HG03064 (cell line): Measurements from ENCODE around the gene CAMK2B.

Experiments used
- ATAC-seq: cut with Tn5 transposase; IDR thresholded peaks from one replicate; pipeline ENCODE4 v1.9.1; 2021; ENCODE audit warnings: low read depth; ENCODE audit not compliant: unreplicated experiment

CAMK2B gene

DNA sequence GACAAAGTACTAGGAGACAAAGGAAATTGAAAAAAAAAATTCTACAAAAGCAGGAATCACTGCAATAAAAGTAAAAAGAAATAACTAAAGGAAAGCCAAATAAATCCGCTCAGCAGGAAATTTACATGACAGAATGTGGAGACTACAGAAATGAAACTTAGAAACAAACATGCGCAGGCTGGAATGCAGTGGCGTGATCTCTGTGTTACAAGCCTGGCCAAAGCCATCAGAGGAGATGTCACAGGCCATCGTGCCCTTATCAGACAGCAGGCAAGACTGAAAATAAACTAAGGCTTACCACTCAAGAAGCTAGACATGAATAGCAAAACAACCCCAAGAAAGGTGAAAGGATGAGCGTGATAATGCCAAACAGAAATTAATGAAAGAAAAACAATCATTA lies 6.3 kb upstream of the CAMK2B start:
- ATAC-seq: no peak

DNA sequence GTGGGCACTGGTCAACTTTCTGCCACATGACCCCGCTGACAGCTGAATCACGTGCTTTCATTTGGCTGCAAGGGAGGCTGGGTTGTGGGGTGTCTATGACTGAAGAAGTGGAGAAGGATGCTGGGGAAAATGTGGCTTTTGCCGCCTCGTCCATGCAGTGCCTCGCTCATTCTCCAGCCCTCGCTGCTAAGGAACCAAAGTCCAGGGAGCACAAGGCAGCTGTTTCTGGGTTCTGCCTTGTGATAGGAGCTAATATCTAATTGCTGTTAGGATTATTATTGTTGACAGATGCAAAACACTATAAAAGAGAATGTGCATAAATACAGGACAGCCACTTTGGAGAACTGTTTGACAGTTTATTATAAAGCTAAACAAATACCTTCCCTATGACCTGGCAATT lies 4.9 kb upstream of the CAMK2B start:
- no peak for ATAC-seq

DNA sequence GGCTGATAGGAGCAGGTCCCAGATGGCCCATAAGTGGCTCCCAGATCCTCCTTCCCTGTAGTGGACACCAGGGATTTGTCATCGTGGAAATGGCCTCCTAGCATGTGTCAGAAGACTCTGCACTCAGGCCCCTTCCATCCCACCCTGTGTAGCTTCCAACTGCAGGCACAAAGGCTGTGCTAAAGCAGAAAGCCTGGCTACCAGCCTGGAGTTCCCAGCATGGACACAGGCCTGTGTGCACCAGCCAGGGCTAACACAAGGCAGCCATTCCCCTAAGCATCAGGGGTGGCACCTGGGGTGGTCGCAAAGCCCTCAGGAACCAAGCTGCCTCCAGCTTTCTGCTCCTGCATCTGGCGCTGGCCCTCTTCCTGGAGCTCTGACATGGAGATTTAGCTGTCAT lies 4.5 kb upstream of the CAMK2B start:
- ATAC-seq: no peak

DNA sequence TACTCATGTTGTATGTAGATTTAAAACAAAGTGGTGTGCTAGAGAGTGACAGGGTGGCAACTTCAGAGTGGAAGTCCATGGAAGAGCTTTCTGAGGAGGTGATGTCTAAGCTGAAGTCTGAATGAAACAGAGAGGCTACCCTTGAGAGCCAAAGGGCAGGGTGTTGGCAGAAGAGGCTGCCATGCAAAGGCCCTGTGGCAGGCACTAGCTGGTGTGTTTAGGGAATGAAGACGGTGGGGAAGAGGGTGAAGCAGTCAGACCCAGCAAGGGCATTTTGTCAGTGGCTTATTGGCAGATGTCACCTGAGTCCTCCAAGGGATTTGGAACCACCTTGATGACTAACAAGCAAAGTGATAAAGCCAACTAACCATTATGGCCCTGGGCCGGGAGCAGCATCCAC lies 3.7 kb upstream of the CAMK2B start:
- ATAC-seq: no peak

DNA sequence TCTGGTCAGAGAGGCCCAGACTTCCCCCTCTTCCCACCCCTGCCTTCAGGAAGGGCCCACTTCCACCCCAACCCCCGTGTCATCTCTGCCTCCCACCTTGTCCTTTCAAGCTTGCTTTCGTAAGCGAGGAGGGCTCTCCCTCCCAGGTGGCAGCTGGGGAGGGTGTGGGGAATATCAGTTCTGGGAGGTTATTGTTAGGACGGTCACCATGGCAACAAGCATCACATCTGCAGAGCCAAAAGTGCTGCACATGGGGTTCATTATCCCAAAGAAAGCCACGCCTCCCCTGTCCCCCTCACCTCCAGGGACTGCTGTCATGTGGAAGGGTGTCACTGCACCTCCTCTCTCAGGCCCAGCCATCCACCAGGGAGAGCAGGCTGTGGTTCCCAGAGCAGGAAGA lies 2.6 kb upstream of the CAMK2B start:
- ATAC-seq: no peak

DNA sequence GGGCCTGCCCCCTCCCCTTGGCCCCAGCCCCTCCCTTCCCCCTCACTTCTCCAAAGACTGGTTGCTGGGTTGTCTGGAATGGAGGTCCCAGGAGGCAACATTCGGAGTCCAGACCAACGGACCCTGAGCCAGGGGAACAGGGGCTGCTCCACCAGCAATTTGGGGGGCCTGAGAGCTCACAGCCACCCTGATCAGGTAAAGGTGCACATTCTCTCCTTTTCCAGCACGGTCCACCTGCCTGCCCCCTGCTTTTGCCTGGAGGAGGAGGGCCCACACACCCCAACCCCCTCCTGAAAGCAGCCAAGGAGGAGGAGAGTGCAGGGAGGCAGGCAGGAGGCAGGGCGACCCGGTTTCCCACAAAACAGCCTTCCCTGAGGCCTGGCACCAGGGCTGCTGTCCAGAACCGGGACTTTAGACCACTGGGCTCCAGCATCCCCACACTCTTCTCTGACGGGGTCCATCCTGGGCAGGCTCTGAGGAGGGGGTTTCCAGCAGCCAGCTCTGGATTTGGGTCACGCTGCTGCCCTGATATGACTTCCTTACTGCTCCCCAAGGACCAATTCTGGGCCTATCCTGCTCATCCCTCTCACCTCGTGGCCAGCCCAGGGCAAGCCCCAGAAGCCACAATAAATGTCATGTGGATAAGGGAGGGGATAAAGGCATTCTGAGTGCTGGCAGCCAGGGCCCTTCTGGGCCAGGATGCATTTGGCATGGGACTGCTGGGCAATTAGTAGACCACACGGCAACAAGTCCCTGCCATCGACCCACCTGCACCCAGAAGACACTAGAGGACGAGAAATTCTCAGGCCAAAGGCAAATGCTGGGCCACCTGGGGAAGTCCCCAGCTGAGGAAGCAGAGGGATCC lies 1.1 kb upstream of the CAMK2B start:
- ATAC-seq: no peak

DNA sequence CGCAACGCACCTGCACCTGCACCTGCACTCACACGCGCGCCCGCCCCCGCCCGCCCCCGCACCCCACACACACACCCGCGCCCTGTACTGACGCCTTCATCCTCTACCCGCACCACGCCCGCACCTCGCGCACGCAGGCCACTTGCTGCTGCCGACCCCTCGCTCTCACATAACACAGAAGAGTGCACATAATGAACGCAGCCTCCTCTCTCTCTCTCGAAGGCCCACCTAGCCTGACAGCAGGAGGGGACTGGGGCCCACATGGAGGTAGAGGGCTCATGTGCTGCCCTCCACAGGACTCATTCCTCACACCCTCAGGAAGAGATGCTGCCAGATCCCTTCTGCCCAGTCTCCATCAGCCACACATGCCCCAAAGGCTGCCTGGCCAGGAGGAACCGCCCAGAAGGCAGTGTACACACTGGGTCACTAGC lies 432 bp upstream of the CAMK2B start:
- no peak for ATAC-seq

DNA sequence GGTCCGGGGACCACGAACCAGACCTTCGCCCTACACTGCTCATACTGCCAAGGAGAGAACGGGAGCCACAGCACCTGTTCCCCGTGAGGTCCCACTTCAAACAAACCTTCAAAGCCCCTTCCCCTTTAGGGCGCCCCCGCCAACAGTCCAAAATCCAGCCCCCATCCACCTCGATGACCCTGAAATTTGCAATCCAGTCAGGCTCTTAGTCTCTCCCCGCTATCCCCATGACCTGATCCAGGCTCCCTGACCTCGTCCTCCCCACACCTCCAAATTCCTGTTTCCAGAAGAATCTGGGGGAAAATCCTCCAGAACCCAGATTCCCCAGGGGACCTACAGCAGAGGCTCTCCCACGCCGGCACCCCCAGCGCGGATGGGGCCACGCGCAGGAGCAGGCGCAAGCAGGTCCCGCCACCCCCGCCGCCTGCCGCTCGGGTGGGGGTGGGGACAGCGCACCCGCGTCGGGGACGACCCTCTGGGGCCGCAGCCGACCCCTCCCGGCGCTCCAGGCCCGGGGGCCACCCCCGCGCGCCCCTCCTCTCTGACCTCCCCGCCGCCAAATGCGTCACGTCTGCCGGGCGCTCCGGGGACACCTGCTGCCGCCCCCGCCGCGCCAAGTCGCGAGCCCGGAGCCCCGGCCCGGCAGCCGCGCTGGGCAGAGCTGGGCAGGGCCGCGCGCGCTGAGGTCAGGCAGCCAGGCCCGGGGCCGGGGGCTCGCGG lies 753 bp downstream of the CAMK2B start:
- no peak for ATAC-seq

DNA sequence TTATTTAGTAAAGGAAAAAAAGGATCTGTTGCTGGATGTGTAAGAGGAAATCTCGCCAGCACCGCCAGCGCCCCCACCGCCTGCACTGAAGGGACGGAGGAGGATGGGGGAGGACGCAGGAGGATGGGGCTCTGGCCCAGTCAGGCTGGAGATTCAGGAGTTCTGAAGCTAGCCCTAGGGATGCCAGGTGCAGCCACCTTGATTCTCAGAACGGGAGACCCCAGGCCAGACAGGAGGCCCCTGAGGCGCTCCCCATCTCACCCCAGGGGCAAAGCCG lies 1.3 kb downstream of the CAMK2B start:
- no peak for ATAC-seq

DNA sequence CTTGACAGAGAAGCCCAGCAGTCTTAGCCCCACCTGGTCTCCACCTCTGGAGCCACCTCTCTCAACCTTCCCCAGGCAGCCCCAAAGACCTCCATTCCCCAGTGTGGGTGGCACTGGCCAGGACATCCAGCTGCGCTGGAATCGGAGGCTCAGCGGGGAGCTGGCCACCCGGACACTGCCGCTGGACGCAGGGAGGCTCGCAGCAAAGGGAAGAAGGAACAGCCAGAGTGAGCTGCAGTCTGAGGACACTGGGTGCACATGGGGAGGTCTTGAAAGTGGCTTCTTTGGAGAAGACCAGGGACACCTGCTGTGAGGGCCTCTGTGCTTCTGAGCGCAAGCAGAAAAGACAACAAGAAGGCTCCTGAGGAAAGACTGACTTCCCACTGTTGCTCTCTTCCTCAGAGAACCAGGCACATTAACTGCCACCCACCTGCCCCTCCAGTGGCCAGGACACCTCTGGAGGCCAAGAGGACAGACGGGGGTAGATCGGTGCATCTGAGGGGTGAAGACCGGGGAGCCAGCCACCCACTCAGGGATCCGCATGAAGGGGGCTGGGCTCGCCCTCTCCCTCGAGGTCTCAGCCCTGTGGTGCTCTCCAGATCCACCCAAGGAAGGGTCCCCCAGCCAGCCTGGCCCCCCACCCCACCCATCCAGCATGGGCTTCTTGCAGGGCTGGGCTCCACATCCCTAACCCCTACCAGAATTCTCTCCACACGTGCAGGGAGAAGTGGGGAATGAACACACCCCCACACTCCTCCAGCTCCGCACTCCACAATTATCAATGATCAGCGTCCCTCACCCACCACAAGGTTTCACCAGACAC lies 1.8 kb downstream of the CAMK2B start:
- no peak for ATAC-seq

DNA sequence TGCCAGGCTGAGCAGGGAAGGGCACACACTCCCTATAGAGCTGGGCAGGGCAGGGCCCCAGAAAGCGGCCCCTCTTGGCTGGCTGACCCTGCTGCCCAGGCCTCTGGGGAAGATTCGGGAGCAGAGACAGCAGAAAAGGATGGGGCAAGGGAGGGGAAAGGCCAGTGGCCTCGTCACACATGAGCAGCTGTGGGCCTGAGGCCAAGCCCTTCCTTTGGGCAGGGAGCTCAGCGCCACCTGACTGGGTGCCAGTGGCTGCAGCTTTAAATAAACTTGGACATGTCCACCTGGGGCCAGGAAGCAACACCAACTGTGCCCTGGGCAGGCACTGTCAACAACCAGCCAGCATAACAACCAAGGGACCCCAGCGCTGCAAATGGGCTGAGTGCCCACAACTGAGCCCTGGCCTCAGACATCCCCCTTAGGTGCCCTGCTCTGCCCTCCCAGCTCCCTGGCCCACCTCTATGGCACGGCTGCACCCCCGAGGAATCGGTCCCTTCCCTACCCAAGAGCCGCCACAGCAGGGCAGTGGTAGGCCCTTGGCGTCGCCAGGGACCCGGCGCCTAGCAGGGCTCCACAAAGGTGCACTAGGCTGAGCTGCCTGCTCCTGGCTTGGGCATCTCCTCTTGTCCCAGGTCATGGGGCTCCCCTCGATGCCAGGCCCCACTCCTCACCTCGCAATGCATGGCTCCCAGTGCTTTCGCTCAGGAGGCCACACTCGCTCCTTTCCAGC lies 2.6 kb downstream of the CAMK2B start:
- ATAC-seq: no peak

DNA sequence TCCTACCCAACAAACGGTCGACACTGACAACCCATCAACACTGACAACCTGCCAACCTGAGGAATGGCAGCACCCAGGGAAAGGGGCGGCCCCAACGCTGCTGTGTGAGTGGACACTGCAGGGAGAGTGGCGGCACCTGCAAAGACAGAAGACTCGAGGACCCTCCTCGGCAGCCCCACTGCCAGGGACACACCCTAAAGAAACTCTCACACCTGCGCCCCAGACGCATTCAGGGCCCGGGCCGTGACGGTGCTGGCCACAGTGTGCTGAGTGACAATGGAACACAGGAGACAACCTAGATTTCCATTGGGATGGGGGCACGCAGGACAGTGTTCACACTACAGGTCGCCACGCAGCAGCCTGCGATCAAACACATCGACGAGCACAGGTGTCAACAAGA lies 3.6 kb downstream of the CAMK2B start:
- ATAC-seq: no peak

DNA sequence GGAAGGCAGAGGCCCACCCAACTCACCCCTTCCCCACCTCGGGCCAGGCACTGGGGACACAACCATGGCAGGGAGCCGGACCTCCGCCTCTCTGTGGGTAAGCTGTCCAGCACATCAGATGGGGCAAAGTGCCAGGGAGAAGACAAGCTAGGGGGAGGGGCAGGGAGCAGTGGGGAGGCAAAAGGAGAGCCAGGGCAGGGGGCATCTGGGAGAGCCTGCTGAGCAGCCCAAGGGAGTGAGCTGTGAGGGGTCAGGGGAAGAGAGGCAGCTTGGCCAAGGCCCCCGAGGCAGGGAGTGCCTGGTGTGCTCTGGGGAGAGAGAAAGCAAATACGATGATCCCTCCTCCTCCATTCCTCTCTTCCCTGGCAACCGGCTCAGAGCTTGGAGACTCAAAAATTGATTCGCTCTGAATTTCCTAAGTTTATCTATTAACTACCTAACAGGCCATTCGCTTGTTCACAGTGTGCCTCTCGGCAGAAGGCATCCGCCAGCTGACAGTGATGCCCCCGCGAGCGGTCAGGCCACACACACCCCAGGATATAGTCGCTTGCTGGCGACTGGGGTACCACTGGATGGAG lies 4.5 kb downstream of the CAMK2B start:
- no peak for ATAC-seq

DNA sequence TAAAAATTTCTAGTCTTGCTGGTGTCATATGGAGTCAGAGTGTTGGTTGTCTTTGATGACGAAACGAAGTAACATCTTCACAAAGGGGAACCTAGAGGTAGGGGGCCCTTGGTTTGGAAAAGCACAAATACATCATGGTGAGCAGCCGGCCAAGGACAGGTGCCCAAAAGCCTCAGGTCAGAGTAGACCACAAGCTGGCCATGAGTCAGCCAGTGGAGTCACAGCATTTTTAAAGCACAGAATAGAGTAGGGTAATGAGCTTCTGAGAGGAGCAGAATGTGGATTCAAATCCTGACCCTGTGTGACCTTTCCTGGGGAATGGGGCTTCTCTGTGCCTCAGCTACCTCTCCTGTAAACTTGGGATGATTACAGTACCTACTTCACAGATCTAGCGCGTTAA lies 5.3 kb downstream of the CAMK2B start:
- ATAC-seq: no peak

DNA sequence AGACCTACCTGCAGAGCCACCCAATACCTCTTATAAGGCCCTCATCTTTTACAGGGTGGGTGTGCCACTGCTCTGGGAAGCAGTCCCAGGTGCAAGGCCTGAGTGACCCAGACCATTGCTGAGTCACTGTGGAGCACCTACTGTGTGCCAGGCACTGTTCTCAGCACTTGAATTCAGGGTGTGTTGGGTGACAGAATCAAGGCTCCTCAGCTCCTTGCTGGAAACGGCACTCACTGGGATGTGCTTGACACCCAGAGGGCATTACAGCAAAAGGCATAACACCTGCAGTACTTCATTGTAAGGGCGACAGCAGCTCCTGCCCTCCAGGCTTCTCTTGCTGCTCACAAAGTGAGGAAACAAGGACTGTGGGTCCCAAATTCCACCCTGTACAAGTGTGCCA lies 7.1 kb downstream of the CAMK2B start:
- ATAC-seq: no peak

DNA sequence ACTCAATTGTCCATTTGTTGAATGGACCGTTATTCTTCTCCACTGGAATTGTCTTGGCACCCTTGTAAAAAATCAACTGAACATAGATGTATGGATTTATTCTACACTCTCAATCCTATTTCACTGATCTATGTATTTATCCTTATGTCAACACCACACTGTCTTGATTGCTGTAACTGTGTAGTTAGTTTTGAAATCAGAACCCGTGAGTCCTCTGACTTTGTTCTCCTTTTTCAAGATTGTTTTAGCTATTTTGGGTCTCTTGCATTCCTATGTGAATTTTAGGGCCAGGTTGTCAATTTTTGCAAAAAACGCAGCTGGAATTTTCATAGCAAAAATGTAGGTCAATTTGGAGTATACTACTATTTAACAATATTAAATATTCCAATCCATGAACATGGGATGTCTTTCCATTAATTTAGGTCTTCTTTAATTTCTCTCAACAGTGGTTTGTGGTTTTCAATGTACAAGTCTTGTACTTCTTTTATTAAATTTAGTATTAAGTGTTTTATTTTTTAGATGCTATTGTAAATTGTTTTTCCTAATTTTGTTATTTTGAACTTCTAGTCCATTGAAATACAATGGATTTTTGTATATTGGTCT lies 10.0 kb downstream of the CAMK2B start:
- ATAC-seq: no peak

DNA sequence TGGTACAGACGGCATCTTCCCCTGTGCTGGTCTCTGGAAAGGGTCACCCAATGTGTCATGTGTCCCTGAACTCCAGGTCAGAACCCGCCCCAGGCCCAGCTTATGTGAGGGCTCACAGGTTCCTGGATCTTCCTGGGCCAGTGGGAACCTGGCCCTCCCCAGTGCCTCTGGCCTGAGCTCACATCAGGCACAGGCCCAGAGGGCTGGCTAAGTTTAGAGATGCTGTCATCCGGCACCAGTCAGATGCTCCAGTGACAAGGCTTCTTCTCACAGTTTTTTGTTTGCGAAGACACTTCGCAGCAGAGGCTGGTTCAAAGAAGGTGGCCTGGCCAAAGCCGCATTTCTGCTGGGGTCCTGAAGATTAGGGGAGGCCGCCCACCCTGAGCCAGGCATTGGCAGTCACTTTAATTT lies 11.8 kb downstream of the CAMK2B start:
- ATAC-seq: no peak

DNA sequence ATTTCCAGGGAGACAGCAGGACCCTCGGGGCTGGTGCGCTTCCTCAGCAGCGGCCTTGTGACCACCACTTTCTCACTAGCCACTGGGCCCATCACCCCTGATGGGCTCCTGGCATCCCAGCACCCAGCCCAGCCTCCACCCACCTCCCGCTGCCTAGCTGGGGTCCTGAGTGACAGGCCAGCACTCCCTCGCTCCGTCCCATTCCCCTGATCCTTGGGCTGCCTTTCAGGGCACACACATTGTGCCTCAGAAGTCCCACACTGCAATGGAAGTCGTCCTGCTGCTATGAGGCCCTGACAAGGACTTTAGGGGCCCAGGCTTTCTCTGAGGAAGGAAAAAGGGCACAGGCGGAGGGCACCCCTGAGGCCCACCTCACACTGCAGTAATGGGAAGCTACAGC lies 12.4 kb downstream of the CAMK2B start:
- no peak for ATAC-seq

DNA sequence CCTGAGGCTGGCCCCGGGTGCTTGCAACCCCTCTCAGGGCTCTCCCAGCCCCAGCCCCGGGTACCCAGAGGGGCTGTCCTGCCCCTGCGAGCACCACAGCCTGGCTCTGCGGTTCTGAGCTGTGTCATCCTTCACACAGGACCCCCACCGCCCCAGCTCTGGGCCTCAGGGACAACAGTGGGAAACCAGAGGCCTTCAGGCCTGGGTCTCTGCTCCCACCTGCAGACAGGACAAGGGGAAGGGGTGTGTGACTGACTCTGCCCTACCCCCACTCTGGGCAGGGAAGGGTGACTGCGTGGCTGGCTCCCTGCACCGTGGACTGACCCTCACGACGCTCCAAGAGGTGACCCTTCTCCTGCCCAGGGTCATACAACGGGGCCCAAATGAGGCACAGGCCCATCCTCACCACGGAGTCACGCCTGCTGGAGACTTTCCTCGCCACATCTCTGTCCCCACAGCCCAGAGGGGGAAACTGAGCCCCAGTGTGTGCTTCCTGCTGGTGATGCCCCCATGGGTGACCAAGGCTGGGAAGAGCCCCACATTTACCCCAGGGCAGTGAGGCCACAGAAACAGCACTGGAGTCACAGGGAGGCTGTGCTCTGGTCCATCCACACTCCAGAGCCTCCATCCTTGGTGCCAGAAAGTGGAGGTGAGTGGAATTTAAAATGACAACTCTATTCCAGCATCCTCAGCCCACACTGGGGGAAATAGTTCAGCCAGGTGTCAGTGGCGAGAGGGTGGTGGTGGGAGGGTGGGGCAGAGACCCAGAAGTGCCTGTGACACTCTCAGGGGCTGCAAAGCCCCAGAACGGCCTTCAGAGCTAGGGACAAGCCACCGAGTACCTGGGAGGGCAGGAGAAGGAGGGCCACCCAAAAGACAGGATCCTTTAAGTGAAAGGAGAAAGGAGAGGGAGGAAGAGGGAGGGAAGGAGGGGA lies 13.6 kb downstream of the CAMK2B start:
- ATAC-seq: no peak
